Prostate gland (tissue), 2 donors: ENCODE results near the gene GPR31. TPM values are rescaled to one million over a fixed set of nuclear protein-coding genes. Genes with fewer than 3 reads are reported as not detected.
A peak's percentile ranks its signal among the peaks of the same experiment; 100 is the strongest.

ENCODE experiments used
- DNase-seq: peaks from one replicate; pipeline ENCODE4 v3.0.0-alpha.2; 2019; ENCODE audit warnings: low spot score
- H3K27ac ChIP-seq, 2 donors: fragments of 200-600 bp; sonication (generic); 2 replicates each; pipeline ENCODE4 v1.5.1; 2017 to 2019
- H3K27me3 ChIP-seq: fragments of 200-600 bp; sonication (generic); replicated peaks from 2 replicates; pipeline ENCODE4 v1.5.1; 2019; ENCODE audit not compliant: insufficient read depth
- H3K36me3 ChIP-seq, 2 donors: fragments of 200-600 bp; sonication (generic); 1 replicate in 1 of 2; 2 replicates in 1 of 2; pipeline versions ENCODE4 v1.5.1 to v1.8.1; 2017 to 2019
- H3K4me1 ChIP-seq: fragments of 200-600 bp; sonication (generic); replicated peaks from 2 replicates; pipeline ENCODE4 v1.5.1; 2019
- H3K4me3 ChIP-seq, 2 donors: fragments of 200-600 bp; sonication (generic); 2 replicates each; pipeline ENCODE4 v1.5.1; 2017 to 2019
- H3K9me3 ChIP-seq: fragments of 200-600 bp; sonication (generic); 2 replicates; pipeline ENCODE4 v1.5.1; 2017
- CTCF ChIP-seq, 4 experiments: fragments of 200-600 bp in 2 of 4; fragments of 450-650 bp in 2 of 4; sonication (generic) in 2 of 4; IDR thresholded peaks; 1 replicate in 3 of 4; 2 replicates in 1 of 4; pipeline ENCODE4 v1.5.1; 2016 to 2019; ENCODE audit warnings: antibody characterized with exemption in 4 of 4, mild to moderate bottlenecking in 2 of 4, moderate library complexity in 2 of 4
- POLR2A ChIP-seq: fragments of 450-650 bp; IDR thresholded peaks from one replicate; pipeline ENCODE4 v1.6.1; 2016; ENCODE audit warnings: antibody characterized with exemption, mild to moderate bottlenecking
- POLR2AphosphoS5 ChIP-seq: sonication (generic); formaldehyde crosslinking; IDR thresholded peaks from one replicate; pipeline ENCODE4 v1.6.1; 2017; ENCODE audit warnings: antibody characterized with exemption
- WGBS: methylation state at CpG from one replicate; pipeline ENCODE4 v1.1.5; 2018; 5-methylcytosine and 5-hydroxymethylcytosine counted together
- intact Hi-C: fragments of 100-400 bp; cut with DNase I; formaldehyde crosslinking; loops from one replicate; pipeline ENCODE4 v1.14.2; 2022
- total RNA-seq, 2 donors: library from RNA; depleted of rRNA; stranded (reverse); fragments of >200 nt; gene quantifications; one replicate each; pipeline ENCODE4 v1.1.0, GENCODE V29; 2016

Gene GPR31
- total RNA-seq, 2 donors from 2014 or later: not detected

- no peak overlapping the region for H3K4me3 ChIP-seq
- 81% methylated on average over 12 of the region's 12 CpGs for WGBS
- DNase-seq: no peak
- TF ChIP-seq POLR2A: no peak
- TF ChIP-seq CTCF (IDR thresholded peaks at IDR 0.05): no peak
- TF ChIP-seq POLR2AphosphoS5: no peak
- no peaks in the 10 kb centered on the region for H3K36me3 ChIP-seq
- no peak overlapping the region for H3K27ac ChIP-seq
- intact Hi-C loops: no loop called here
- H3K4me1 ChIP-seq: no peaks in the 10 kb centered on the region
- H3K9me3 ChIP-seq: no peaks in the 10 kb centered on the region
- H3K27me3 ChIP-seq: no peaks in the 10 kb centered on the region
These were observed 38.9 kb downstream of the GPR31 start for GRCh38 chr6:167118839-167119238.

DNA sequence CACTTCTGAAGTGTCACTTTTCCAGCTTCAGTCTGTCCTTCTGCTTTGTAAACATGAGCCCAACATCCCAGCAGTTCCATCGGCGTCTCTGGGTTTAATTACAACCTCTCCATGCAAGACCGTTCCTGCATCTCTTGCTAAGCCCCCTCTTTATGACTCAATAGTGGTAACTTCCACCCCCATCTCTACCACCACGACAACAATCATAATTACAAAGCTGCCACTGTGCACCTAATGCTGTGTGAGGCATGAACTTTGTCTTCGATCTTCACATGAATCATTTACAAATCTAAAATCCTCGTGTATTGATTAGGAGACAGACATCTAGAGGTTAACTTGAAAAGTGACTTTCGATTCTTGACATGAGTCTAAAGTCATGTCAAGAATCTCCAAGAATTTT lies 39.8 kb downstream of the GPR31 start:
- H3K36me3 ChIP-seq: no peaks in the 10 kb centered on the region
- 74% methylated on average over 7 of the region's 7 CpGs for WGBS
- intact Hi-C loops: no loop called here

DNA sequence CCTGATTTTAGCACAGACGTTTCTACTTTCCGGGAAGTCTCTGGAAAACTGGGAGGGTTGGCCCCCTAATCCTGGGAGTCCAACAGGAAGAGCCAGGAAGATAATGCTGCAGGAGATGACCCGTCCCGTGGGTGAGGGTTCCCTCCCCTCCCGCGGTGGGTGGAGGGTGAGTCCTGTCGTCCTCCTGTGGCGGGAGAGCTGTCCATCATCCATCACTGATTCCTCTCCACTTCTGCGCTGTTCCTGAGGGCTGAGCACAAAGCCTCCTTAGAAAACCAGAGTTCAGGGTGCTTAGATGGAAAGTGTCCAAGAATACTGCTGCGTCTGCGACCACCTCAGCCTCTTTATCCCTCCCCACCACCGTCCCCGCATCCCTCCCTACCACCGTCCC lies 40.9 kb downstream of the GPR31 start:
- intact Hi-C loops: no loop called here
- H3K27ac ChIP-seq: no peak overlapping the region
- no peak for DNase-seq

More for the DNA sequence above, 39.8 kb downstream of the GPR31 start:
- DNase-seq: no peak
- TF ChIP-seq POLR2A (no peak), POLR2AphosphoS5 (no peak), CTCF (IDR thresholded peaks at IDR 0.05) (no peak)
- no peak overlapping the region for H3K27ac ChIP-seq
- no peaks in the 10 kb centered on the region for H3K9me3 ChIP-seq
- H3K27me3 ChIP-seq: no peaks in the 10 kb centered on the region
- no peak overlapping the region for H3K4me3 ChIP-seq
- no peaks in the 10 kb centered on the region for H3K4me1 ChIP-seq

GRCh38 chr6:167116109-167116837 lies 41.5 kb downstream of the GPR31 start:
- no peaks in the 10 kb centered on the region for H3K36me3 ChIP-seq
- intact Hi-C loops: no loop called here
- no peaks in the 10 kb centered on the region for H3K9me3 ChIP-seq
- DNase-seq: no peak
- no peaks in the 10 kb centered on the region for H3K27me3 ChIP-seq
- TF ChIP-seq POLR2AphosphoS5 (peak; percentile 24), CTCF (IDR thresholded peaks at IDR 0.05) (no peak), POLR2A (no peak)
- H3K27ac ChIP-seq: no peak overlapping the region
- no peak overlapping the region for H3K4me3 ChIP-seq
- H3K4me1 ChIP-seq: no peaks in the 10 kb centered on the region
- WGBS: 49% methylated on average over 25 of the region's 25 CpGs

More for the DNA sequence above, 40.9 kb downstream of the GPR31 start:
- H3K4me3 ChIP-seq: no peak overlapping the region
- no peaks in the 10 kb centered on the region for H3K9me3 ChIP-seq
- no peaks in the 10 kb centered on the region for H3K36me3 ChIP-seq
- 89% methylated on average over 14 of the region's 14 CpGs for WGBS
- no peaks in the 10 kb centered on the region for H3K4me1 ChIP-seq
- TF ChIP-seq POLR2A: no peak
- TF ChIP-seq POLR2AphosphoS5: no peak
- TF ChIP-seq CTCF (IDR thresholded peaks at IDR 0.05): no peak
- no peaks in the 10 kb centered on the region for H3K27me3 ChIP-seq

DNA sequence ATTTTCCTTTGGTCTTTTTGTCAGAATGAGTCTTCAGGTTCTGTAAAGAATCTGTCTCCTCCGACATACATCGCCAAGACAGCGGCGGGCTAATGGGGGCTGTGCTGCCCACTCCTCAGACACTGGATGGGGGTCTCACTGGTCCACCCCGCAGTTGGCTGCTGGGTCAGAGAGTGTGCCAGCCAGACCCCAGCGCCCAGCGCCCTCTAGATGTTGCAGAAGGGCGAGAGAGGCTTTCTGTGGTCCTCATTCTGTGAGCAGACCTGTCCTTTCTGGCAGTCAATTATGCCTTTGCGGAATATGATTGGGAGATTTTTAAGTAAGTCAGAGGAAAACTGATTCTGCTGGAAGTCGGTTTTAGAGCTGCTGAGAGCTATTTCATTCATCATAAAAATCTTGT lies 42.7 kb downstream of the GPR31 start:
- DNase-seq: no peak
- WGBS: 82% methylated on average over 10 of the region's 10 CpGs
- Histone ChIP-seq H3K4me1 (no peaks in the 10 kb centered on the region), H3K36me3 (no peaks in the 10 kb centered on the region), H3K27ac (no peak overlapping the region), H3K4me3 (no peak overlapping the region), H3K9me3 (no peaks in the 10 kb centered on the region), H3K27me3 (no peaks in the 10 kb centered on the region)
- TF ChIP-seq POLR2A (no peak), CTCF (IDR thresholded peaks at IDR 0.05) (no peak), POLR2AphosphoS5 (no peak)
- intact Hi-C loops: no loop called here
